ENCODE measurements around the gene F12.

F12 gene

GRCh38 chr5:177410575-177410974 lies 1.2 kb upstream of the F12 start:
- no peak for DNase-seq (ENCODE audit: low read depth)

DNA sequence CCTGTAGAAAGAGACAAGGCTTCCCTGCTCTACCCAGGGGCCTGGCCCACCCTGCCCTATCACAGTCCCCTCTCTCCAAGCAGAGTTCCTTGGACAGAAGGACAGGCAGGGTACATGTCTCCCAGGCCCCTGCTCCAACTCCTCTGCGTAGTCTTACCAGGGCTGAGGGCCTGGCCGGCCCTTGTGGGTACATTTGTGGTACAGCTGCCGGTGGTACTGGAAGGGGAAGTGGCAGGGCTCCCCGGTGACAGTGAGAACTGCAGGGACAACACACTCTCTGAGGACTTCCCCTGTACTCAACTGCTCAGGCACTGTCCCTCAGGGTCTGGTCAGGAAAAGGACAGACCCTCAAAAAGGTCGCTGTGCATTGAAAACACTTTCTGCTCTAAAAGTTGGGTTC lies 3.6 kb downstream of the F12 start:
- DNase-seq (ENCODE audit: low read depth) = no peak

GRCh38 chr5:177405312-177405711 lies 4.1 kb downstream of the F12 start:
- no peak for DNase-seq (ENCODE audit: low read depth)

GRCh38 chr5:177404641-177405179 lies 4.7 kb downstream of the F12 start:
- DNase-seq (ENCODE audit: low read depth) = no peak

DNA sequence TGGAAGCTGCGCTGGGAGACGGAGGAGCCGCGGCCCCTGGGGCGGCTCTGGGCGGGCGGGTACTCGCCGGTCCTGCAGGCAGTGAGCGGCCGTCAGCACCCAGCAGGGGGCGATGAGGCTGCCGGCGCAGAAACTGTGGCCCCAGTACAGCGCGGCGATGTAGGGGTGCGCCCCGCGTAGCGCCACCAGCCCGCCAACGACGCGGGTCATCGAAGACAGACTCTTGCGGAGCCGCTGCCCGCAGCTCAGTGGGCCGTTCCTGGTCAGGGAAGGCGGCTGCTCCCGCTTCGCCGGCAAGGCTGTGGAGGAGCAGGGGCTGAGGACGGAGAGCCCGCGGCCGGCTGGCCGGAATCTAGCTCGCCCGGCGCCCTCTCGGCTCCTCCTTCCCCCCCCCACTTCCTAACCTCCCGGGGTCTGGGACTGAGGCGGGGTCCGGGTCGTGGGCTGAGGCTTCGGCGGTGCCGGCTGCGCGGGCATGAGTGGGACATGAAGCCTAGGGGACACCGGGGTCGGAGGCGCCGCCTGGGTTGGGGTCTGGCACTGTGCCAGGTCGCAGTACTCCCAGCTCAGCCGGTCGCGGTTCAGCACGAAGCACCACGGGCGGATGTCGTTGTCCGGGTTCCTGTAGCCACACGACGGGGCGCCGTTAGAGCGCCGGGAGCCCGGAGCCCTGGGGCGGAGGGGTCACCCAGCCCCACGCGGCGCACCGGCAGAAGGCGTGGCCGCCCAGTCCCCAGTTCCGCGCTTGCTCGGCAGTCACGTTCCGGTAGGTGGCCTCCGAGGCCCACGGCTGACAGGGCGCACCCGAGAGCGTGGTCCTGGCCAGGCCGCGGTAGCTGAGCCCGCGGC lies 5.3 kb downstream of the F12 start:
- peak; percentile 75 for DNase-seq (ENCODE audit: low read depth)

DNA sequence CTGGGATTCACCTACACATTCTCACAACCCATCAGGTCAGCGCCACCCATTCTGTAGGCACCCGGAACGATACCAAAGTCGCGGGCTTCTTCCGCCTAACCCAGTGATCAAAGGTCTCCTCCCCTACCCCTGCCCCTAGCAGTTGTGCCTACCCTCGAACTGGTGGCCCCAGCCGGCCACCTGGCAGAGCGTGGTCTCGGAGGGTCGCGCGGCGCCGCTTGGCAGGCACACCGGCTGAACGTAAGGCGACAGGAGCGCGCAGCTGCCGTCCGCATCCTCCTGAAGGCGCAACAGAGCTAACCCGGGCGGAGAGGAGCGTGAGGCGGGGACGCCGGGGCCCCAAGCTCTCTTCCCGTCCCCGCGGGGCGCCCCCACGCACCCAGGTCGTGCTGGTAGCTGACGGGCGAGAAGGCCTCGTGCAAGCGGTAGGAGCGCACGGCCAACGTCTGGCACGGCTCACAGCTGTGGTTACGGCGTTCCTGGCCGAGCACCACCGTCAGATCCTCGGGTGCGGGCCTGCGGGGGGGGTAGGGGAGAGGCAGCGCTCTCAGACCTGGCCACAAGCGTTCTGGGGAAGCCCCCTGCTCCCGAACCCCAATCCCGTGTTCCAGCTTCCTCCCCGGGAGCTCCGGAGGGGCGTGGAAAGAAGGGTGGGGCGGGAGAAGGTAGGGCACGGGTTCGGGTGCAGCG lies 6.1 kb downstream of the F12 start:
- no peak for DNase-seq (ENCODE audit: low read depth)

GRCh38 chr5:177402271-177403043 lies 6.9 kb downstream of the F12 start:
- peak; percentile 47 for DNase-seq (ENCODE audit: low read depth)

DNA sequence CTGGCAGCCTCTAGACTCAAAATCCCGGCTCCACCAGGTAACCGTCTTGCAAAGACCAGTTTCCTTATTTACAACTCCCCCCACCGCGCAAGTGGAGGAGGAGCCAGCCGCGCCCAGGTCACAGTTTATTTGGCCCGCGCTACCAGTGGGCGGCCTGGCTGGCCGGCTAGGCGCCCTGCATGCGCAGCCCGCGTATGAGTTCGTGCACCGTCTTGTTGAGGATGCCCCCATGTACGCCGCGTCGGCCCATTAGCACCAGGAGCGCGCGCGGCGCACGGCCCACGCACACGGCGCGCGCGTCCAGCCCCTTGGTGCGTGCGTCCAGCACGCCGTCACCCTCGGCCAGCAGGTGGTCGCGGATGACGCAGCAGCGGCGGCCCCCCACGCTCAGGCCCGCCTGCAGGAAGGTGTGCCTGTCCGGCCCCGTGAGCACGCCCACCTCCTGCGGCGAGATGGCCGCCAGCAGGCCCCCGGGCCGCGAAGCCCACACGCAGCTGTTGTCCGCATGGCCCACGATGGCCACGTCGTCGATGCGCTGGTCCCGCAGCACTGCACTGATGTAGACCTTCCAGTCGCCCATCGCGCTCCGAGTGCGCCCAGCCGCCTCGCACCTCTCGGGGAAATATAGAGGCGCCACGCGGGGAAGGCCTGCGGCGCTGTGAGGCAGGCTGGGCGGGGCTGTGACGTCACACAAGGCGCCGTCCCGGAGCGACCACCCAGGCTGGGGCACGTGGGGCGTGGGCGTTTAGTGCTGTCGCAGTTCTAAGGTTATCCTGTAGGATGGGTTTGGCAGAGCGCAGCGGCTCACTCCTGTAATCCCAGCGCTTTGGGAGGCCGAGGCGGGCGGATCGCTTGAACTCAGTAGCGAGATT lies 9.1 kb downstream of the F12 start, which contains the start of gene PFN3:
Gene PFN3, minus strand, starts transcription at position 665 of the 872 bp plus-strand sequence. Its CDS starts 85 bp downstream, at position 580.
- DNase-seq (ENCODE audit: low read depth) = no peak

- DNase-seq (ENCODE audit: low read depth) = no peak
Measured at GRCh38 chr5:177397875-177398390, 11.4 kb downstream of the F12 start.

DNA sequence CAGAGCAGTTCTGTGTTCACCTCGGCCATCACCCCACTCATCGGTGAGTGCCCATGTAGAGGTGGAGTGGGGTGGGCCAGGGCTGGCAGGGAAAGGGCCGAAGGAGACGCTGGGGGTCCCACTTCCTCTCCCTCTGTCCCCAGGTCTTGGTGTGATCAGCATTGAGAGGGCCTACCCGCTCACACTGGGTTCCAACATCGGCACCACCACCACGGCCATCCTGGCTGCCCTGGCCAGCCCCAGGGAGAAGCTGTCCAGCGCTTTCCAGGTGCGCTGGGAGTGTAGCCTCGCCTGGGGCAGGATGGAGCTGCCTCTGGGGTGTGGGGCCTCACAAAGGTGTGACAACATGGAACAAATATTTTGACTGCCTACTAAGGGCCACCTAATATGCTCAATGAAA lies 12.6 kb downstream of the F12 start:
- no peak for DNase-seq (ENCODE audit: low read depth)

DNA sequence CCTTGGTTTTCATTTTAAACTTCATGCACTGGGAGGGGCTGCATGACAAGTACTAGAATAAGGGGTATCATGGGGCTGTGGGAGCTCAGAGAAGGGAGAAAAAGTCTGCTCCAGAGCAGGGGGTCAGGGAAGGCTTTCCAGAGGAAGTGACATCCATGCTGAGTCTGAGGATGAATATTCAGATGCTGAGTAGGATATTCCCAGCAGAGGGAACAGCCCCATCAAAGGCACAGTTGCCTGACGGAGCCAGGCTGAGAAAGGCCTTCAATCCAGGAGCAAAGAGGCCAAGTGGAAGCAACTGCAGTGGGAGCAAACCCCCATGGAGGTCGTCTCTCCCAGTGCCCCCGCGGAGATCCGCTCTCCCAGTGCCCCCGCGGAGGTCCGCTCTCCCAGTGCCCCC lies 13.3 kb downstream of the F12 start:
- no peak for DNase-seq (ENCODE audit: low read depth)

- DNase-seq (ENCODE audit: low read depth) = no peak
Measured at GRCh38 chr5:177393990-177394389, 15.4 kb downstream of the F12 start.

DNA sequence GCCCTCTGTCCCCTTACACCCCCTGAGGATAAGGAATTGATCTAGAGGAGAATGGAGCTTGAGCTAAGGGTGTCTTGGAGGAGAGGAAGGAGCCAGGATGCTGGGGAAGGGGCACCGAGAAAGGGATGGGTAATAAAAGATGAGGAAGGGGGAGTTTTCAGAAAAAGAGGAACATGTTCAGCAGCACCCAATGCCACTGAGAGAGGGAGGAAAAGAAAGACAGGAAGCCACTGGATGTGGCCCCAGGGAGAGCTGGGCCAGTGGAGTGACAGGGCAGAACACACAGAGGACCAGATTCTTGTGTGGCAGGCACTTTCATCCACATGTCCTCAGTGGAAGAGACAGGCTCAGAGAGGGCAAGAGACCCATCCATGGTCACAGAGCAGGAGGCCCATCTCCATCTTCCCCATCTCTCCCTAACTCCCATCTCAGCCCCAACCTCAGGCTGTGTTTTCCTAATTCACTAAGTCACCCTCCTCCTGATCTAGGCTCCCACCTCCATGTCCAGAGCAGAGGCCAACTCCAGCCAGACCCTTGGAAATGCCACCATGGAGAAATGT lies 16.1 kb downstream of the F12 start:
- no peak for DNase-seq (ENCODE audit: low read depth)

- DNase-seq (ENCODE audit: low read depth) = no peak
Measured at GRCh38 chr5:177392765-177393164, 16.6 kb downstream of the F12 start.

DNA sequence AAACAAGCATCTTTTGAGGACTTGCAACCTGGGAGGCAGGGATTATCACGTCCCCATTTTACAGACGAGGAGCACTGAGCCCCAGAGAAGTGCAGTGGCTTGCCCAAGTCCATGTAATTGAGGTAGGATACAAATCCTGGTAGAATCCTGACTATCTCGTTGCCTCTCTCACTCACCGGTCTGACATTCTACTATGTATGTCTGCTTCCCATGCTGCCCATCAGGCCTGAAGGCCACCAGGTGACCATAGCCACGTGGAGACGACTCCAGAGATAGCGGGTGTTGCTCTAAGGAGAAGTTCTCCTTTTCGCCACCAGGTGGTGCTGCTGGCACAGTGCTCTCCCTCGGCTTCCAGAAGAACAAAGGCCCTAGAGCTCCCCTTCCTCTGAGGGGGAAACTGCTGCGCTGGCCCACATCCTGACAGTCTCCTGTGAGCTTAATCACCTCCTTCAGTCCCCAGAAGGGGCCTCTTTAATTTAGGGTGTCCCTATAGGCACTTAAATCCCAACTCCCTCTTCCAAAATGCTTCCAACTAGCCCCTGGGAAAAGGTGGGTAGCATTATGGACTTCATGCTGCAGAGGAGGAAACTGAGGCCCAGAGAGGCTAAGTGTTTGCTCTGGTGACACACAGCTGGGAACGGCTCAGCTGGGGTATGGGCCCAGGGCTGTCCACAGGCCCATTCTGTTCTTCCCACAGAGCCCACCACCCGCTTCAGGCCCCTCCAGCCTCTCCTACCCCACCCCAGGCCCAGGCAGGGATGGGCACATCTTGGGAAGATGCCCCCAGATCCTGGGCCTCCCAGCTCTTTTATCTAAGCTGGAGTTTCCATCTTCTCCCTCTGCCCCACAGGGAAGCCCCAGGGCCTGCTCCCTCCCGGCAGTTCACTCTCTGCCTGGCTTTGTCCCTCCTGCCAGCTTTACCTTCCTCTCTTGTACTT lies 18.7 kb downstream of the F12 start:
- peak; percentile 78 for DNase-seq (ENCODE audit: low read depth)

GRCh38 chr5:177389241-177390169 lies 19.9 kb downstream of the F12 start:
- DNase-seq (ENCODE audit: low read depth) = no peak

- DNase-seq (ENCODE audit: low read depth) = no peak
Measured at GRCh38 chr5:177388521-177389052, 20.8 kb downstream of the F12 start.

DNA sequence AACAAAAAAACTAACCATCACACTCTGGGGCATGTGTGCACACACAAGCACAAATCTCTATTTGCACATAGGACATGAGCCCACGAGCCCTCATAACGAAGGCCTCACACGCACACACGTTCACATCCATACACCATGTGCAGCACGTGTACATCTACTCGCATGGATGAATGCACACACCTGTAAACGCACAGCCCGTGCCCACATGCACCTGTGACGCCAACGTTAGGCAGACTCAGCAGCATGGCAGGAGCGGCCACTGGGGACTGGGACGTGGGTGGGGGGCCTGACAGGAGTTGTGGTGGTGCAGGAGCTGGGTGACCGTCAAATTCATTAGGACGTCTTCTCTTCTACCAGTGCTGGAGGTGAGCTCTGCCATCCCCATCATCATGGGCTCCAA lies 22.0 kb downstream of the F12 start:
- no peak for DNase-seq (ENCODE audit: low read depth)
